Keratinocyte (primary cell): ENCODE measurements around the gene PXDN.
"Not testable (repeated sequence)": the region's sequence is repeated elsewhere in the genome, so short reads cannot be mapped to it uniquely, and the experiment has no call there.

Experiments used
- EZH2 ChIP-seq: IDR thresholded peaks from one replicate; pipeline ENCODE4 v1.6.1; 2012; ENCODE audit warnings: inconsistent platforms, mild to moderate bottlenecking, low read length, moderate library complexity
- TF ChIP-seq, protein P1 (sequence below), 3 experiments: IDR thresholded peaks in 1 of 3; conservative IDR thresholded peaks in 1 of 3; optimal IDR thresholded peaks in 1 of 3; 2 replicates in 2 of 3; 3 replicates in 1 of 3; pipeline versions ENCODE3 to v1.5.1; 2011; ENCODE audit warnings: low read length in 3 of 3, mild to moderate bottlenecking in 3 of 3, moderate library complexity in 2 of 3, control low read depth in 1 of 3, inconsistent platforms in 1 of 3; ENCODE audit not compliant: insufficient read depth in 2 of 3; ENCODE audit errors: extremely low read depth in 1 of 3

DNA sequence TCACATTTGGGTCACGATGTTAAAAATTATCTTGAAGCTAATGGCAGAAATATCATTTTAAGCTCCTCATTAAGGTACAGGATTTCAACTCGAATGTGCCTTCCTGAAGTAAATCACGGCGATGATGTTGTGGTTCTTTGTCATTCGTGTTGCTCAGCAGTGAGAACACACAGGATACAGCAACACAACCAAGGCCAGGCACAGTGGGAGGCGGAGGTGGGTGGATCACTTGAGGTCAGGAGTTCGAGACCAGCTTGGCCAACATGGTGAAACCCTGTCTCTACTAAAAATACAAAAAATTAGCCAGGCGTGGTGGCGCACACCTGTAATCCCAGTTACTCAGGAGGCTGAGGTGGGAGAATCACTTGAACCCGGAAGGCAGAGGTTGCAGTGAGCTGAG, 43.9 kb downstream of the PXDN start:
- TF ChIP-seq, protein P1, sequence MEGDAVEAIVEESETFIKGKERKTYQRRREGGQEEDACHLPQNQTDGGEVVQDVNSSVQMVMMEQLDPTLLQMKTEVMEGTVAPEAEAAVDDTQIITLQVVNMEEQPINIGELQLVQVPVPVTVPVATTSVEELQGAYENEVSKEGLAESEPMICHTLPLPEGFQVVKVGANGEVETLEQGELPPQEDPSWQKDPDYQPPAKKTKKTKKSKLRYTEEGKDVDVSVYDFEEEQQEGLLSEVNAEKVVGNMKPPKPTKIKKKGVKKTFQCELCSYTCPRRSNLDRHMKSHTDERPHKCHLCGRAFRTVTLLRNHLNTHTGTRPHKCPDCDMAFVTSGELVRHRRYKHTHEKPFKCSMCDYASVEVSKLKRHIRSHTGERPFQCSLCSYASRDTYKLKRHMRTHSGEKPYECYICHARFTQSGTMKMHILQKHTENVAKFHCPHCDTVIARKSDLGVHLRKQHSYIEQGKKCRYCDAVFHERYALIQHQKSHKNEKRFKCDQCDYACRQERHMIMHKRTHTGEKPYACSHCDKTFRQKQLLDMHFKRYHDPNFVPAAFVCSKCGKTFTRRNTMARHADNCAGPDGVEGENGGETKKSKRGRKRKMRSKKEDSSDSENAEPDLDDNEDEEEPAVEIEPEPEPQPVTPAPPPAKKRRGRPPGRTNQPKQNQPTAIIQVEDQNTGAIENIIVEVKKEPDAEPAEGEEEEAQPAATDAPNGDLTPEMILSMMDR (optimal IDR thresholded peaks at IDR 0.05 in 1 of 3, IDR thresholded peaks at IDR 0.05 in 1 of 3, conservative IDR thresholded peaks at IDR 0.05 in 1 of 3; ENCODE audit: extremely low read depth in 1 of 3, insufficient read depth in 2 of 3, low read length in 3 of 3): not testable (repeated sequence)
- not testable (repeated sequence) for TF ChIP-seq EZH2
